NOMO-1 treated with dmso at 0.1 percent for 144 hours (cell line): Measurements from ENCODE around the gene GJB1.
"Not testable (repeated sequence)": the region's sequence is repeated elsewhere in the genome, so short reads cannot be mapped to it uniquely, and the experiment has no call there.

Source experiments
- DNase-seq: peaks from one replicate; lab custom pipeline; 2025; ENCODE audit not compliant: unreplicated experiment; lab: John Stamatoyannopoulos, UW

Gene GJB1

GRCh38 chrX:71222929-71223328 is at the start of gene GJB1:
Gene GJB1 (plus strand): TSS chrX:71223224. CDS start chrX:71223708, 484 bp downstream.
- DNase-seq = no peak

GRCh38 chrX:71173440-71173839 is 49.6 kb upstream of the GJB1 start:
- no peak for DNase-seq

DNA sequence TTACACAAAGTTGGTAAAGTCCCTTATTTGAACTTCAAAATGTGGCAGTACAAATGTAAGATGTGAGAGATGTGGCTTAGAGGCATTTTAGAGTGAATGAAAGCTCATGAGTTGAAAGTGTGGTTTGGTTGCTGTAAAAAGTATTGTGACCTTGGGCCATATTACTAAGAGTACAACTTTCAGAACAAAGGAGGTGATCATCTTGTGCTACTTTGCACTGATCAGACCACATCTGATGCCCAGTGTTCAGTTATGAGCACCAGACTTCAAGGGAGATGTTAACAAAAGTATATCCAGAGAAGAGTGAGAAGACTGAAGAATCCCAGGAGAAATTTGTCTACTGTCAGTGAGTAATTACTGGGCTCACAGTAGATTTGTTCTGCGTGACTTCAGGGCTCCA is 48.2 kb upstream of the GJB1 start:
- no peak for DNase-seq

DNA sequence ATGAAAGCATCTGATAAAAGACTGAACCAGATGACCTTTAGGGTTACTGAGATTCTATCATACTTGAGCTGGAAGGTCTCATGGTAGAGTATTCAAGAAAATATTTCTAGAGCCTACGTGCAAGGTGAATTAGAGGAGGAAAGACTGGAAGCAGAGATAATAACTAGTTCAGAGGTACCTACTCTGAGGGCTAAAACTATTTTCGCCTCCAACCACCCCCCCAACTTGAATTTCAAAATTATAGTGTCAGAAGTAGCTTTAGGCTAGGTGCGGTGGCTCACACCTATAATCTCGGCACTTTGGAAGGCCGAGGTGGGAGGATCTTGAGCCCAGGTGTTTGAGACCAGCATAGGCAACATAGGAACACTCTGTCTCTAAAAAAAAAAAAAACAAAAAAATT is 47.5 kb upstream of the GJB1 start:
- DNase-seq = no peak

GRCh38 chrX:71177327-71177726 is 45.7 kb upstream of the GJB1 start:
- no peak for DNase-seq

GRCh38 chrX:71178908-71179307 is 44.1 kb upstream of the GJB1 start:
- DNase-seq = peak; percentile 18

GRCh38 chrX:71180579-71181265 is 42.3 kb upstream of the GJB1 start:
- DNase-seq = not testable (repeated sequence)

DNA sequence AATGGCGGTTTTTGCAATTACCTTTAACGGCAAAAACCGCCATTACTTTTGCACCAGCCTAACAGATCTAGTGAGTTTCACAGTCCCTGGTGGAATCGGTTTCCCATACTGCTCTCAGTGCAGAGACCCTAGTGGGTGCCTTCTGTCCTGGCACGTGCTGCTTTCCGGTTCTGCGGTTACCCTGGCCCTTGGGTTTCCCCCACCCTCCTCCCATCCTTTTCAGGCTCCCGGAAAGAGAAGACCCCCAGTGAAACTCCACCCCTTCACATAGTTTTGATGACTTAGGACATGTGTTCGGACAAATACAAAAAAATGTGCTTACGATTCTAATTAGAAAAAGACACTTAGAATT is 41.5 kb upstream of the GJB1 start:
- DNase-seq = no peak

DNA sequence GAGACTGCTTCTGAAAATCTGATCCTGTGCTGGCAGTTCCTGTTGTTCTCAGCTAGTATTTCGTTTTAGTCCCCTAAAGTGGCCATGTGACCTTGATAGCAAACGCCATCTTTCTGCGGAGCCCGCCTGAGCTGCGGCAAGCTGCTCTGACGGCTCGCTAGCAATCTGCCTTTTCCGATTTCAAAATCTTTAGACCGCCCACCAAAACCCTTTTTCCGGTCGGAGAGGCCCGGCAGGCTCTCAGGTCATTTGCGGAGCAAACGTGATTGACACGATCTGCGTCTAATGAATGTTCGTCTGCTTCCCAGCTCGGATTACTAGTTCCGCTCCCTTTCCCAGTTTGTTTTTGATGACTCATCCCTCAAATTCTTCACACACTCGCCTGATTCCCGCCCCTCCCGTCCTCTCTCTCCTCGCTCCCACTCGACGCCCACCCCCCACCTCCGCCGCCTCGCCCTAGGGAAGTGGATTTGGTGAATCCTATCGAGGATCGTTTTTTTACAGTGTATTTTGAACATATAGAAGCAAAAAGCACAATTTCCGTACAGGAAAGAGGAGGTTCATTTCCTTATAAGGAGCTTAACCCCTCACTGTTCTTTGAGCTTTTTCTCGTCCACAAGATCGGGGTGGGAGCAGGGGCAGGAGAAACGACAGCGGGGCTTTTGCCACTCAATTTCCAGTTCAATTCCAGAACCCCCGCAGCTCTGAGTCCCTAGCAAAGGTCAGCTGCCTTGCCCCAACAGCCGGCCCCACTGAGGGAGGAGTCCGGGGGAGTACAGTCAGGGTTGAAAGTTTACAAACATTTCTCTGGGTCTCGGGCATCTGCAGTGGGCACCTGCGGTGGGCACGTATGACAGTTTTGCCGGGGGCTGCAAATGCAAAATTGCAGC is 40.9 kb upstream of the GJB1 start:
- peak; percentile 89 for DNase-seq

- no peak for DNase-seq
Measured at GRCh38 chrX:71182871-71183270, 40.2 kb upstream of the GJB1 start.

GRCh38 chrX:71183341-71183740 is 39.7 kb upstream of the GJB1 start:
- DNase-seq = no peak

DNA sequence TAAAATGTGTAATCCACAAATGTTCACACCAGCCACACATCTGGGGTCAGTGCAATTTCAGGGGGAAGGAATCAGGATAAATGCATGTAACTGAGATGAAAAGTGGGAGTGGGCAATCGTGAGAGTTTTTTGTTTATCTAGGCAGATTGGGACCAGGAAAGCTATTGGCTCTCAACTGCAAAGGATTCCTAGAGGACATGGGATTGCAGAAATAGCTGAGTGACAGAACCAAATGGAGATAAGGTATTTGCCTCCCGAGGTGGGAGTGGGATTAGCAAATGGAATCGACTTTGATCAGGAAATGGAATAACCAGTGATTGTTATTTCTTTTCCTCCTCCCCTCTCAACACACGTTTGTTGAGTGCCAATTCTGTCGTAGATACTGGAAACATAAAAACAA is 38.9 kb upstream of the GJB1 start:
- DNase-seq = no peak

- DNase-seq = no peak
Measured at GRCh38 chrX:71184803-71185495, 38.1 kb upstream of the GJB1 start.

DNA sequence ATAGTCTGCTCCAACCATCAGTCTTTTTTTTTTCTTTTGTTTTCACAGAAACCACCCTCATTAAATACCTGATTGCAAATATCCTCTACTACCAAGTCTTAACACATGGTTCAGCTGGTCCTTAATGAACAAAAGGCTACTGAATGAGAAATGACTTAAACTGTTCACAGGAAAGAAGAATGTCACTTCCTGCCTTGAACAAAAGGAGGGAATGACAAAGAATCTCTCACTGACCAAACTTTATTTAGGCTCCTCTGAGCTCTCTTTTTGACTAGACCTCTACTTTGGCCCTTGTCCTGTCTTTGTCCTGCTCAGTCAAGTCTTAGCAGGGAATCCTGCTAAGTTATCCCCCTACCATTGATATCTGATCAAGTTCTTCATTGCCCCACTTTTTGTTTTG is 31.8 kb upstream of the GJB1 start:
- no peak for DNase-seq

GRCh38 chrX:71195964-71196649 is 26.9 kb upstream of the GJB1 start:
- no peak for DNase-seq

DNA sequence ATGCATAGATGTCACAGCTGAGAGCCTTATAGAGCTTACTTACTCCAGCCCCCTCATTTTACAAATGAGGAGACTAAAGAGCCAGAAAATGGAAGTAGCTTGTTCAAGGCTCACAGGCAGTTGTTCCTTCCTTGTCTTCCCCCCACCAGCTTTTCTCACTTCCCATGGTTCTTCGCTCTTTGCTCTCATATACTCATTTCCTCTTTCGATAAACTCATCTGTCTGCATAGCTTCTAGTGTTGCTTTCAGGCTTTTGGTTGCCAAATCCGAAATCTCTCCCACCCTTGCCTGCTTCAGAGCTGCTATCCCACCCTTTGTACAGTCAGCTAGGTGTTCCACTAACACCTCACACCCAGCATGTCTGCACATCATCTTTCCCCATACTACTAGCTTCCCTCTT is 25.0 kb upstream of the GJB1 start:
- peak; percentile 81 for DNase-seq

GRCh38 chrX:71199252-71200008 is 23.6 kb upstream of the GJB1 start:
- DNase-seq = no peak

DNA sequence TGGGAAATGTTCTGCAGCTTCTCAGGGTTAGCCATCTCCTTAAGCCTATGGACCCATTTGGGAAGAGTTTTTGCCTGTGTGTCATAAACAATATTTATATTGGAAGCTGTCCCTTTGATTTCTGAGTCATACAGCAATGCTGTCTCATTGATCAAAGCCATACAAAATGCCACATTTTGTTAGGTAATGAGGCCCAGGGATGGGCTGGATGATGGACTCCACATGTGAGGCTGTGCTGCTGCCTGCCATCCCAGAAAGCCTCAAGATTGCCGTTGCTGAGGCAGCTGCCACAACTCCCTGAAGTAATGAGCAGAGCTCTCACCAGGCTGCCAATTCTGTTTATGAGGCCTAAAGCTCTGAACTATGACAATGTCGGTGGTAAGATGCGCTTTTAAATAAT is 12.2 kb upstream of the GJB1 start:
- no peak for DNase-seq

- no peak for DNase-seq
Measured at GRCh38 chrX:71212536-71212935, 10.5 kb upstream of the GJB1 start.

DNA sequence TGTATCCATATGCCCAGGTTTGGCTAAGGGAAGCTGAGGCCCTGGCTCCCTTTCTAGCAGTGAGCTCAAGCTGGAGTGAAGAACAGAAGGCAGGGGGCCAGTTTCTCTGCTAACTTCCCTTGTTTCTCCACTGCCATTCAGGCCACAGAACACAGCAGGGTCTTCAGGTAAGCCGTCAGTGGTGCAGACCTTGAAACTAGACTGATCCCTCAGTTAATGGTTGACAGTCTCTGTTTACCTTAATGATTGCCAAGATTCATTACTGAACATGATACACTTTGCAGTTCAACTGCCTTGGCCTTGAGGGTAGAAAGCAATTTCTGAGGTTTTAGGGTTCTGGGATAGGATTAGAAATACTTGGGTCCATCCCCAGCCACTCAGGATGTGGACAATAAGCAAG is 8.9 kb upstream of the GJB1 start:
- no peak for DNase-seq
